KMS-11 (cell line): Measurements from ENCODE around the gene ETFB.

ENCODE experiments used
- H2AFZ ChIP-seq: fragments of 200-600 bp; sonication (generic); 2 replicates; pipeline ENCODE4 v1.6.1; 2016; ENCODE audit warnings: antibody characterized with exemption, mixed run types, low read depth
- H3K27ac ChIP-seq: fragments of 200-600 bp; sonication (generic); 2 replicates; pipeline ENCODE4 v1.6.1; 2016; ENCODE audit warnings: mild to moderate bottlenecking, mixed run types
- H3K27me3 ChIP-seq: fragments of 200-600 bp; sonication (generic); 2 replicates; pipeline ENCODE4 v1.6.1; 2017; ENCODE audit warnings: mild to moderate bottlenecking, low read depth, mixed run types, moderate library complexity; ENCODE audit not compliant: insufficient read depth
- H3K36me3 ChIP-seq: fragments of 200-600 bp; sonication (generic); 2 replicates; pipeline ENCODE4 v1.6.1; 2017; ENCODE audit warnings: mild to moderate bottlenecking, mixed run types; ENCODE audit not compliant: insufficient read depth
- H3K4me1 ChIP-seq: fragments of 200-600 bp; sonication (generic); 2 replicates; pipeline ENCODE4 v1.6.1; 2016; ENCODE audit warnings: mild to moderate bottlenecking, low read depth, mixed run types; ENCODE audit not compliant: poor library complexity, severe bottlenecking
- H3K4me2 ChIP-seq: fragments of 200-600 bp; sonication (generic); 2 replicates; pipeline ENCODE4 v1.7.0; 2016; ENCODE audit warnings: mild to moderate bottlenecking, mixed run types
- H3K4me3 ChIP-seq: fragments of 200-600 bp; sonication (generic); IDR thresholded peaks from 2 replicates; pipeline ENCODE4 v1.6.1; 2017; ENCODE audit warnings: low read depth, low read length, mixed read lengths; ENCODE audit not compliant: insufficient read depth
- H3K79me2 ChIP-seq: fragments of 200-600 bp; sonication (generic); 2 replicates; pipeline ENCODE4 v1.6.1; 2016; ENCODE audit warnings: low read depth, mixed run types; ENCODE audit not compliant: insufficient read depth
- H3K9ac ChIP-seq: fragments of 200-600 bp; sonication (generic); 2 replicates; pipeline ENCODE4 v1.6.1; 2016; ENCODE audit warnings: mild to moderate bottlenecking, mixed run types
- H4K20me1 ChIP-seq: fragments of 200-600 bp; sonication (generic); 2 replicates; pipeline ENCODE4 v1.6.1; 2016; ENCODE audit warnings: mild to moderate bottlenecking, mixed run types; ENCODE audit not compliant: insufficient read depth
- TF ChIP-seq, protein P1 (sequence below): fragments of 200-600 bp; sonication (generic); conservative IDR thresholded peaks from 2 replicates; pipeline ENCODE4 v1.6.1; 2017; ENCODE audit warnings: low read depth, mild to moderate bottlenecking, antibody characterized with exemption, low read length, moderate library complexity, mixed read lengths

The ETFB gene

DNA sequence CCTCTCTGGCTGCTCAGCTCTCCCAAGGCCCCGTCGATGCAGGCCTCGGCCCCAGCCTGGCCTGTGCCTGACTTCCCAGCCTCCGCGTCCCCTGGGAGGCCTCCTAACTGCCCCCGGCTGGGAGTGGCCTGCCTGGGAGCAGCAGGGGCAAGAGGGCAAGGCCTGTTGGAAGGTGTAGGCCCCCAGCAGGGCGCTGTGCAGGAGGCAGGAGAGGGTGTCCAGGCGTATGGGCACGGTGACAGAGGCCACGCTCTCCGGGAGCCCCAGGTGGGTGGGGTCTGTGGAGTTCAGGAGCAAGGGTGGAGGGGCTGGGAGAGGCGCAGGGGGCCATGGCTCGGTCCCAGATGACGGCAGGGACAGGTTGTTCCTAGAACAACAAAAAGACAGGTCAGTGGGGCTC is 23.0 kb upstream of the ETFB start:
- Histone ChIP-seq H3K4me1 (no peaks in the 10 kb centered on the region), H3K9ac (no peak overlapping the region), H3K4me2 (no peak overlapping the region), H3K4me3 (no peak overlapping the region), H4K20me1 (no peaks in the 10 kb centered on the region), H2AFZ (no peak overlapping the region), H3K36me3 (no peaks in the 10 kb centered on the region), H3K27ac (no peak overlapping the region), H3K27me3 (peaks cover 4% of the 10 kb centered on the region; the same call in 1 of the 2 replicates), H3K79me2 (no peaks in the 10 kb centered on the region)
- TF ChIP-seq, protein P1, sequence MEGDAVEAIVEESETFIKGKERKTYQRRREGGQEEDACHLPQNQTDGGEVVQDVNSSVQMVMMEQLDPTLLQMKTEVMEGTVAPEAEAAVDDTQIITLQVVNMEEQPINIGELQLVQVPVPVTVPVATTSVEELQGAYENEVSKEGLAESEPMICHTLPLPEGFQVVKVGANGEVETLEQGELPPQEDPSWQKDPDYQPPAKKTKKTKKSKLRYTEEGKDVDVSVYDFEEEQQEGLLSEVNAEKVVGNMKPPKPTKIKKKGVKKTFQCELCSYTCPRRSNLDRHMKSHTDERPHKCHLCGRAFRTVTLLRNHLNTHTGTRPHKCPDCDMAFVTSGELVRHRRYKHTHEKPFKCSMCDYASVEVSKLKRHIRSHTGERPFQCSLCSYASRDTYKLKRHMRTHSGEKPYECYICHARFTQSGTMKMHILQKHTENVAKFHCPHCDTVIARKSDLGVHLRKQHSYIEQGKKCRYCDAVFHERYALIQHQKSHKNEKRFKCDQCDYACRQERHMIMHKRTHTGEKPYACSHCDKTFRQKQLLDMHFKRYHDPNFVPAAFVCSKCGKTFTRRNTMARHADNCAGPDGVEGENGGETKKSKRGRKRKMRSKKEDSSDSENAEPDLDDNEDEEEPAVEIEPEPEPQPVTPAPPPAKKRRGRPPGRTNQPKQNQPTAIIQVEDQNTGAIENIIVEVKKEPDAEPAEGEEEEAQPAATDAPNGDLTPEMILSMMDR, result no peak

DNA sequence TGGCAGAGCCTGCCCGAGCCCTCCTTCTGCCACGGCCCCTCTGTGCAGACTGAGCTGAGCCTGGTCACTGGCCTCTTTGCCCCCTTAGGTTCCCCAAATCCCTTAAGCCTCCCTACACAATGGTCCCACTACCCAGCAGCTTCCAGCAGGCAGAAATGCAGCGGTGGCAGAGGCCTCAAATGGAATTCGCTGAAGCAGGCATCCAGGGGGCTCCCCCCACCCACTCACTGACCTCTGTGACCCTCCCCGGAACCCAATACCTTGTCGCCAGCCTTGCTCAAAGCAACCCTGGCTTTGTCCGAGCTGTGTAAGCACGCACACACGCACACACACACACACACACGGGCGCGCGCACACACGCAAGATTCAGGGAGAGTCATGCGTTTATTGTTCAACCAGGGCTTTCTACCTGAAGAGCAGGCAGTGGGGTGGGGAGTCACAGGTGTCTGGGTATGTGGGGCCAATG is 21.8 kb upstream of the ETFB start, which contains the start of gene LIM2:
TSS of gene LIM2 (minus strand) at position 51 of the 466 bp plus-strand sequence. CDS start 531 bp downstream, outside the sequence.
- no peaks in the 10 kb centered on the region for H4K20me1 ChIP-seq
- H3K4me1 ChIP-seq, result no peaks in the 10 kb centered on the region
- H3K9ac ChIP-seq, result no peak within 1 kb of the TSS

DNA sequence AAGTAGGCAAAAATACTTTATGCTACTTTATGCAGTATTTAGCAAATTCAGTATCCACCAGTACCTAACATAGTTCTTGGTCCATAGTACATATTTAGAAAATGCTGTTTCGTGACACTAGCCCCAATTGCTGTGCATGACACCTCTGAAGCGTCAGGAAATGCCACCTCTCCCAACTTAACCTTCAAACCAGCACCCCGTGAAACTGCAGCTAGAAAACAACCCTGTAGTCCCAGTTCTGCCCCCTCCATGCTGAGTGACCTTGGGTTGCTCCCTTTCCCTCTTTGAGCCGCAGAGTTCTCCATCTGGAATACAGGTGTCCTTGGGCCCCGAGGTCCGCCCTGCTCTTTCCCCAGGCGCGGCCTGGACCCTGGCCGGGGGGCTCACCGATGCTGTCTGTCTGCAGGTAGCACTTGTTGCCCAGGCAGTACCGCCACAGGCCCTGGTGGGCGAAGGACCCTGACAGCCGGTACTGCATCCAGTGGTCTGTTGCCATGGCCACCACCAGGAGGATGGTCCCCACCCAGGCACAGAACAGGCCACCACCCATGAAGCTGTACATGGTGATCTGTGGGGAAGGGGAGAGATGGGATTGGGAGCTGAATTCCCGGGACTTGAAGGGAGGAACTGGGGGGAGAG is 20.8 kb upstream of the ETFB start:
- H3K4me1 ChIP-seq, result no peaks in the 10 kb centered on the region
- TF ChIP-seq, protein P1, result no peak
- H3K4me3 ChIP-seq, result no peak overlapping the region
- no peak overlapping the region for H3K4me2 ChIP-seq
- H3K36me3 ChIP-seq, result no peaks in the 10 kb centered on the region
- peaks cover 4% of the 10 kb centered on the region; the same call in 1 of the 2 replicates for H3K27me3 ChIP-seq
- no peaks in the 10 kb centered on the region for H4K20me1 ChIP-seq
- no peaks in the 10 kb centered on the region for H3K79me2 ChIP-seq
- H3K9ac ChIP-seq, result no peak overlapping the region
- no peak overlapping the region for H3K27ac ChIP-seq
- H2AFZ ChIP-seq, result no peak overlapping the region

More for the DNA sequence above, 21.8 kb upstream of the ETFB start, which contains the start of gene LIM2:
- H2AFZ ChIP-seq, result no peak within 1 kb of the TSS
- peaks cover 4% of the 10 kb centered on the region; the same call in 1 of the 2 replicates for H3K27me3 ChIP-seq
- TF ChIP-seq, protein P1, result no peak
- no peak within 1 kb of the TSS for H3K27ac ChIP-seq
- no peaks in the 10 kb centered on the region for H3K79me2 ChIP-seq
- H3K36me3 ChIP-seq, result no peaks in the 10 kb centered on the region
- no peak within 1 kb of the TSS for H3K4me2 ChIP-seq
- no peak within 1 kb of the TSS for H3K4me3 ChIP-seq

DNA sequence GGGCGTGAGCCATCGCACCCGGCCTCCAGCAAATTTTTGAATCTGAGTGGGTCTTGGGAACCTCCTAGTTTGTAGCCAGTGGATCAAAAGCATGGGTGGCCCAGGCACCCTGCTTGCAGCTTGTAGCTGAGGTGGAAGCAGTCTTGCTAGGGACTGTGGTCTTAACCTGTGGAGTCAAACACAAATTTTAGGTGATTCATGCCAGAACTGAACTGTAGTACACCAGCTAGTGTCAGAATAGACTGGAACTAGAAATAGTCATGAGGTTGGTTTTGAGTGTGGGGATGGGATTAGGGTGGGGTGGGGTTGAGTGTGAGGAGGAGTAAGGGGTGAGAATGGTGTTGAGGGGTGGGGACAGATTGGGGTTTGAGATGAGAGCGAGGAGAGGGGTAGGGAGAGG is 15.8 kb upstream of the ETFB start:
- H3K79me2 ChIP-seq, result no peaks in the 10 kb centered on the region
- H4K20me1 ChIP-seq, result no peaks in the 10 kb centered on the region
- TF ChIP-seq, protein P1, result no peak
- no peak overlapping the region for H3K4me2 ChIP-seq
- no peak overlapping the region for H2AFZ ChIP-seq
- H3K27ac ChIP-seq, result no peak overlapping the region
- no peaks in the 10 kb centered on the region for H3K4me1 ChIP-seq
- no peak overlapping the region for H3K4me3 ChIP-seq
- no peaks in the 10 kb centered on the region for H3K36me3 ChIP-seq
- H3K27me3 ChIP-seq, result 0 out of 2 replicates have a peak, but pooled peaks cover 4% of the 10 kb centered on the region
- no peak overlapping the region for H3K9ac ChIP-seq
